Activated CD8-positive, alpha-beta T cell treated with anti-CD3 and anti-CD28 coated beads for 36 hours (primary cell): ENCODE measurements around the gene NXF1. TPM values are rescaled to one million over a fixed set of nuclear protein-coding genes. Genes with fewer than 3 reads are reported as not detected.

Experiments used
- ATAC-seq: fragments of 200-7000 bp; cut with Tn5 transposase; one replicate; pipeline ENCODE4 v1.10.0; 2021; ENCODE audit warnings: mild to moderate bottlenecking, moderate library complexity
- CTCF ChIA-PET: fragments of 350-600 bp; sonication (Branson Sonifier 250); formaldehyde crosslinking; loops from one replicate; lab custom pipeline; 2021; ENCODE audit warnings: antibody characterized with exemption; lab: Charles Lee
- POLR2A ChIA-PET: fragments of 350-600 bp; sonication (Branson Sonifier 250); formaldehyde crosslinking; loops from one replicate; lab custom pipeline; 2021; ENCODE audit warnings: antibody characterized with exemption; lab: Charles Lee
- DNase-seq: peaks from one replicate; pipeline ENCODE4 v3.0.0-alpha.2; 2020
- H3K27ac Mint-ChIP-seq: one replicate; pipeline ENCODE4 v1.8.0; 2021; ENCODE audit warnings: mild to moderate bottlenecking, mixed read lengths
- H3K27me3 Mint-ChIP-seq: one replicate; pipeline ENCODE4 v1.8.0; 2021; ENCODE audit warnings: mixed read lengths
- H3K36me3 Mint-ChIP-seq: one replicate; pipeline ENCODE4 v1.8.0; 2021; ENCODE audit warnings: low read depth, mixed read lengths
- H3K4me1 Mint-ChIP-seq: one replicate; pipeline ENCODE4 v1.8.0; 2021; ENCODE audit warnings: low read depth, mixed read lengths
- H3K4me3 Mint-ChIP-seq: one replicate; pipeline ENCODE4 v1.8.0; 2021; ENCODE audit warnings: mild to moderate bottlenecking, moderate library complexity, mixed read lengths
- H3K9me3 Mint-ChIP-seq: one replicate; pipeline ENCODE4 v1.8.0; 2021; ENCODE audit warnings: mixed read lengths
- intact Hi-C: fragments of 100-400 bp; cut with micrococcal nuclease; formaldehyde crosslinking; loops from one replicate; pipeline ENCODE4 v1.10.0; 2022
- total RNA-seq, 2 experiments: library from RNA; stranded (reverse); gene quantifications; one replicate each; pipeline ENCODE4 v1.2.3, GENCODE V29; 2021
- TF ChIP-seq, protein P1 (sequence below): fragments of 200-600 bp; IDR thresholded peaks from one replicate; pipeline ENCODE4 v1.8.0; 2022; ENCODE audit warnings: antibody characterized with exemption, mild to moderate bottlenecking

Gene NXF1
- total RNA-seq, 2 experiments from 2014 or later, result 80.9 to 90.0 TPM

DNA sequence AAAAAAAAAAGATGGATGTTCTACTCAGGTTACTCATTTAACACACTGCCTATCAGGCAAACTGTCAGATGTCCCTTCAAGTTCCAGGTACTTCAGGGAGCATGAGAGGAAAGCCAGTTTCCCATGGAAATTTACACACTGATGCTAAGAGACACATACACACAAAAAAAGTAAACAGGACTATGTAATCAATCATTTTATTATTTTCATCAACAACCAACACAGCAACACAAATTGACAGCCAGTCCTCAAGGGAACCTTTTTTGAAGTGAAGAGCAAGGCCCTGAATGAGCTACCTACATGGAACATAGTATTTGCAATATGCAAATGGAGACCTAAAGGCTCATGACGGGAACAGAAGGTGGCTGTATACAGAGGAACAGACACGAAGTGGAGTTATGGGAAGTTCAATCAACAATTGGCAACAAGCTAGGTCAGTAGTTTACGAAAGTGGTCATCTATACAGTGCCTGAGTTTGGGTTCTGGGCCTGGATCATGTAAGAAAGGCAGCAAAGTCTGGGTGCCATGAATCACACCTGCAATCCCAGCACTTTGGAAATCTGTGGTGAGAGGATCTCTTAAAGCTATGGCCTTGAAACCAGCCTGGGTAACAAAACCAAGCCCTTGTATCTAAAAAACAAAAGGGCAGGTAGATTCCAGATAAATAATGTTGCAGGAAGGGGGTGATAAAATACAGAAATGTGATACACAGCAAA lies 46.7 kb upstream of the NXF1 start:
- intact Hi-C loops, result no loop called here
- Mint-ChIP-seq H3K4me3 (peak overlapping the region; percentile 95), H3K27me3 (no peaks in the 10 kb centered on the region), H3K27ac (peak overlapping the region; percentile 95), H3K9me3 (no peaks in the 10 kb centered on the region), H3K36me3 (peaks cover 53% of the 10 kb centered on the region), H3K4me1 (peaks cover 38% of the 10 kb centered on the region)
- ChIA-PET POLR2A (interaction anchor here (0.6 to 13.1 kb wide), 15 partner anchors 12 to 261 kb away, joined by 3 to 997 read pairs (median 5); partner anchors contain the start of genes C11orf98, CSKMT, HNRNPUL2 and LBHD1), CTCF (interaction anchor here (1.1 to 2.9 kb wide), 2 partner anchors 12 to 65 kb away, joined by 3 to 12 read pairs; partner anchors contain the start of gene TMEM179B)
- DNase-seq, result no peak
- TF ChIP-seq, protein P1, sequence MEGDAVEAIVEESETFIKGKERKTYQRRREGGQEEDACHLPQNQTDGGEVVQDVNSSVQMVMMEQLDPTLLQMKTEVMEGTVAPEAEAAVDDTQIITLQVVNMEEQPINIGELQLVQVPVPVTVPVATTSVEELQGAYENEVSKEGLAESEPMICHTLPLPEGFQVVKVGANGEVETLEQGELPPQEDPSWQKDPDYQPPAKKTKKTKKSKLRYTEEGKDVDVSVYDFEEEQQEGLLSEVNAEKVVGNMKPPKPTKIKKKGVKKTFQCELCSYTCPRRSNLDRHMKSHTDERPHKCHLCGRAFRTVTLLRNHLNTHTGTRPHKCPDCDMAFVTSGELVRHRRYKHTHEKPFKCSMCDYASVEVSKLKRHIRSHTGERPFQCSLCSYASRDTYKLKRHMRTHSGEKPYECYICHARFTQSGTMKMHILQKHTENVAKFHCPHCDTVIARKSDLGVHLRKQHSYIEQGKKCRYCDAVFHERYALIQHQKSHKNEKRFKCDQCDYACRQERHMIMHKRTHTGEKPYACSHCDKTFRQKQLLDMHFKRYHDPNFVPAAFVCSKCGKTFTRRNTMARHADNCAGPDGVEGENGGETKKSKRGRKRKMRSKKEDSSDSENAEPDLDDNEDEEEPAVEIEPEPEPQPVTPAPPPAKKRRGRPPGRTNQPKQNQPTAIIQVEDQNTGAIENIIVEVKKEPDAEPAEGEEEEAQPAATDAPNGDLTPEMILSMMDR, result no peak
- no peak for ATAC-seq

DNA sequence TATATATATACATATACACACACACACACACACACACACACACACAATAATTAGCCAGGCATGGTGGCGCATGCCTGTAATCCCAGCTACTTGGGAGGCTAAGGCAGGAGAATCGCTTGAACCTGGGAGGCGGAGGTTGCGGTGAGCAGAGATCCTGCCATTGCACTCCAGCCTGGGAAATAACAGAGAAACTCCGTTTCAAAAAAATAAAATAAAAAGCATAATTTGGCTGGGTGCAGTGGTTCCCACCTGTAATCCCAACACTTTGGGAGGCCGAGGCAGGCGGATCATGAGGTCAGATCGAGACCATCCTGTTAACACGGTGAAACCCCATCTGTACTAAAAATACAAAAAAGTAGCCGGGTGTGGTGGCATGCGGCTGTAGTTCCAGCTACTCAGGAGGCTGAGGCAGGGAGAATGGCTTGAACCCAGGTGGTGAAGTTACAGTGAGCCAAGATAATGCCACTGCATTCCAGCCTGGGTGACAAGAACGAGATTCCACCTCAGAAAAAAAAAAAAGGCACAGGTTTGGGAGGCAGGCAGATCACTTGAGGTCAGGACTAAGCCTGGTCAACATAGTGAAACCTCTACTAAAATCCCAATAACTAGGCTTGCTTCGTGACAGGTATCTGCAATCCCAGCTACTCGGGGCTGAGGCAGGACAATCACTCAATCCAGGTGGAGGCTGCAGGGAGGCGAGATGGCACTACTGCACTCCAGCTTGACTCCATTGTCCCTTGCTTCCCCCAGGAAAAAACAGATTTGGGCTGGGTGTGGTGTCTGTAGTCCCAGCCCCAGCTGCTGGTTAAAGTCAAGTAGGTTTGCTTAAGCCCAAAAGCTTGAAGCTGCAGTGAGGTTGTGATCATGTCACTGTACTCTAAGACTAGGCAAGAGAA lies 45.9 kb upstream of the NXF1 start:
- POLR2A ChIA-PET, result interaction anchor here (0.7 to 13.1 kb wide), 14 partner anchors 11 to 758 kb away, joined by 3 to 997 read pairs (median 20); partner anchors contain the start of genes C11orf98, CSKMT, HNRNPUL2 and LBHD1
- peaks cover 50% of the 10 kb centered on the region for H3K36me3 Mint-ChIP-seq
- no peaks in the 10 kb centered on the region for H3K27me3 Mint-ChIP-seq
- H3K4me3 Mint-ChIP-seq, result peak overlapping the region; percentile 95
- H3K9me3 Mint-ChIP-seq, result no peaks in the 10 kb centered on the region
- TF ChIP-seq, protein P1, result no peak
- CTCF ChIA-PET, result interaction anchor here (1.1 to 2.9 kb wide), 3 partner anchors 13 to 64 kb away, joined by 3 to 12 read pairs (median 4); partner anchors contain the start of gene TMEM179B
- no peak for ATAC-seq
- intact Hi-C loops, result no loop called here
- DNase-seq, result no peak
- H3K27ac Mint-ChIP-seq, result peak overlapping the region; percentile 95
- peaks cover 38% of the 10 kb centered on the region for H3K4me1 Mint-ChIP-seq

DNA sequence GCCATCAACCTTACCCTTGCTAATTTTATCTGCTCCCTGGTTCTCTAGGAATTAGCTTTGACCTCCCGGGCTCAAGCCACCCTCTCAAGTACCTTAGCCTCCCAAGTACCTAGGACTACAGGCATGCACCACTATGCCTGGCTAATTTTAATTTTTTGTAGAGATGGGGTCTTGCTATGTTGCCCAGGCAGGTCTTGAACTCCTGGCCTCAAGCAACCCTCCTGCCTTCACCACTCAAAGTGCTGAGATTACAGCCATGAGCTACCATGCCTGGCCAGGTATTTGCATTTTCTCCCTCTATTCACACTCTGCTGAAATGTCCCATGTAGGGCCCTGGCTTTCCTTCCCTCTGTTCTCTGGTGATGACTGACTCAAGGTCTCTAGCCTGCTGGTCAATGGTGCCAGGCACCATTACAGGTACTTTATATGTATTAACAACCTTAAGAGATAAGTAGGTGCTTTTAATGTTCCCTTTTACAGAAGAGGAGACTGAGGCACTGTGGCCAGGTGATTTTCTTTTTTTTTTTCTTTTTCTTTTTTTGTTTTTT lies 42.6 kb upstream of the NXF1 start:
- intact Hi-C loops, result loop anchor here (10.0 kb wide), 1 partner anchor 253 kb away; the partner anchor contains the start of gene TUT1
- no peak for DNase-seq
- no peaks in the 10 kb centered on the region for H3K27me3 Mint-ChIP-seq
- no peaks in the 10 kb centered on the region for H3K9me3 Mint-ChIP-seq
- no peak overlapping the region for H3K4me3 Mint-ChIP-seq
- ChIA-PET POLR2A (interaction anchor here (1.0 to 17.2 kb wide), 5 partner anchors 5 to 86 kb away, joined by 3 to 997 read pairs (median 495); partner anchors contain the start of genes SLC3A2, STX5, TEX54 and WDR74), CTCF (interaction anchor here (1.2 kb wide), 1 partner anchor 61 kb away, joined by 4 read pairs; no protein-coding TSS in a partner anchor)
- peaks cover 17% of the 10 kb centered on the region for H3K36me3 Mint-ChIP-seq
- TF ChIP-seq, protein P1, result no peak
- ATAC-seq, result no peak
- H3K4me1 Mint-ChIP-seq, result peaks cover 30% of the 10 kb centered on the region
- no peak overlapping the region for H3K27ac Mint-ChIP-seq

DNA sequence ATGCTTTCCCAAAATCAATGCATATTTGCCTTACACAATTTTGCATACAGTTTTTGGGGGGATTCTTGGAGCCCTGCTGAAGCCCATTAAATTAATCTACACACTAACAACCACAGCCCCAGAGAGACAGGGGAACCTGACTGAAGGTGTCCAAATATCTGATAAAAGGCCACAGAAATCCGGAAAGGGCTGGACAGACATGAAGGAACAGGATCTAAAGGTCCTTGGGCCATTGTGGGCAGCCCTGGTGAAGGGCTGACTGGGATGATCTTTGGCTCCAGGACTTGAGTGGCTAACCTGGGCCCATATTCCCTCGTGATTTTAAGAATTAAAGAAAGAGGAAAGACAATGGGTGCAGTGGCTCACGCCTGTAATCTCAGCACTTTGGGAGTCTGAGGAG lies 40.9 kb upstream of the NXF1 start:
- DNase-seq (no peak), ATAC-seq (no peak)
- ChIA-PET POLR2A (interaction anchor here (0.6 to 17.2 kb wide), 3 partner anchors 7 to 275 kb away, joined by 4 to 997 read pairs (median 495); partner anchors contain the start of gene SLC3A2), CTCF (interaction anchor here (1.6 kb wide), 1 partner anchor 10 kb away, joined by 3 read pairs; no protein-coding TSS in a partner anchor)
- Mint-ChIP-seq H3K9me3 (no peaks in the 10 kb centered on the region), H3K27me3 (no peaks in the 10 kb centered on the region), H3K4me3 (no peak overlapping the region), H3K4me1 (peaks cover 19% of the 10 kb centered on the region), H3K36me3 (peaks cover under 1% of the 10 kb centered on the region), H3K27ac (no peak overlapping the region)
- TF ChIP-seq, protein P1, result no peak
- intact Hi-C loops, result loop anchor here (10.0 kb wide), 1 partner anchor 251 kb away; the partner anchor contains the start of gene TUT1
